Measurements from ENCODE around the gene ZNF354C. TPM values are rescaled to one million over a fixed set of nuclear protein-coding genes. Genes with fewer than 3 reads are reported as not detected.

The ZNF354C gene
- total RNA-seq, 1 donor from 2014 or later = 8.1 TPM

- H3K27me3 Mint-ChIP-seq = no peaks in the 10 kb centered on the region
- no peak overlapping the region for H3K4me3 Mint-ChIP-seq (ENCODE audit: low read depth)
- TF ChIP-seq CTCF (IDR thresholded peaks at IDR 0.05; ENCODE audit: unreplicated experiment) = no peak
- no peaks in the 10 kb centered on the region for H3K4me1 Mint-ChIP-seq (ENCODE audit: low read depth)
- no peaks in the 10 kb centered on the region for H3K36me3 Mint-ChIP-seq (ENCODE audit: insufficient read depth)
- no peaks in the 10 kb centered on the region for H3K9me3 Mint-ChIP-seq (ENCODE audit: low read depth)
- no peak for DNase-seq (ENCODE audit: low spot score, unreplicated experiment)
- no peak overlapping the region for H3K27ac Mint-ChIP-seq
Observed at GRCh38 chr5:179130101-179130681, 70.0 kb downstream of the ZNF354C start.

- Mint-ChIP-seq H3K27me3 (no peaks in the 10 kb centered on the region), H3K4me3 (ENCODE audit: low read depth) (no peak overlapping the region), H3K4me1 (ENCODE audit: low read depth) (no peaks in the 10 kb centered on the region), H3K9me3 (ENCODE audit: low read depth) (no peaks in the 10 kb centered on the region), H3K36me3 (ENCODE audit: insufficient read depth) (no peaks in the 10 kb centered on the region), H3K27ac (no peak overlapping the region)
- DNase-seq (ENCODE audit: low spot score, unreplicated experiment) = no peak
- no peak for TF ChIP-seq CTCF (IDR thresholded peaks at IDR 0.05; ENCODE audit: unreplicated experiment)
Observed at GRCh38 chr5:179131321-179131835, 71.2 kb downstream of the ZNF354C start.

GRCh38 chr5:179131886-179132585, 71.9 kb downstream of the ZNF354C start:
- Mint-ChIP-seq H3K27me3 (no peaks in the 10 kb centered on the region), H3K4me1 (ENCODE audit: low read depth) (no peaks in the 10 kb centered on the region)

DNA sequence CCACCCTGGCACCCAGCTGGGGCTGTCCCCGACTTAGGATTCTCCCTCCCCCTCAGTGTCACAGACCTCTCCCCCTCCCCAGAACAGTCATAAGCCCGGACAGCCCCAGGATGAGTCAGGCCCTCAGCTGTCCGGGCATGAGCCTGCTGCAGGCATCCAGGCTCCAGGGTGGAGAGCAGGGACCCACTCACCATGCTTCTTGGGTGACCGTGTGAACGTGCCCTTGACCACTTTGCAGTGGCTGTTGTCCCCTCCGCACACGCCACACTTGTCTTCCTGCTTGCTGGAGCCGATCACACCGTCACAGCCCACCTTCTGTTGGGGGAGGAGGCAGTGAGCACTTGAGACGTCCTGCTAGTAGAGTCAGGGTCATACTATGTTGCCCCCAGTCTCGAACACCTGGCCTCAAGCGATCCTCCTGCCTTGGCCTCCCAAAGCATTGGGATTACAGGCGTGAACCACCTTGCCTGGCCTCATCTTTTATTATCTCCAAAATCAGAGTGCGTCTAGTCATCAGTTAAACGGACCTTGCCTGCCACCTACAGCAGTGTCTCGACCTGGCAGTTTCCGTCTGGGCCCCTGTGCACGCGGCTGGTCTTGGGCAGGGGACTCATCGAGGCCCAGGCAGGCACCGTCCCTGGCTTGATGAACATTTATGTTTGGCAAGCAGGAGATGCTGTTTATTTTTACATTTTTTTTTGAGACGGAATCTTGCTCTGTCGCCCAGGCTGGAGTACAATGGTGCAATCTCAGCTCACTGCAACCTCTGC, 72.6 kb downstream of the ZNF354C start:
- TF ChIP-seq CTCF (IDR thresholded peaks at IDR 0.05; ENCODE audit: unreplicated experiment) = no peak
- no peaks in the 10 kb centered on the region for H3K27me3 Mint-ChIP-seq
- H3K9me3 Mint-ChIP-seq (ENCODE audit: low read depth) = no peaks in the 10 kb centered on the region
- H3K4me1 Mint-ChIP-seq (ENCODE audit: low read depth) = no peaks in the 10 kb centered on the region
- no peak for DNase-seq (ENCODE audit: low spot score, unreplicated experiment)
- no peak overlapping the region for H3K4me3 Mint-ChIP-seq (ENCODE audit: low read depth)
- H3K36me3 Mint-ChIP-seq (ENCODE audit: insufficient read depth) = no peaks in the 10 kb centered on the region
- no peak overlapping the region for H3K27ac Mint-ChIP-seq

More at GRCh38 chr5:179131886-179132585, 71.9 kb downstream of the ZNF354C start:
- Mint-ChIP-seq H3K27ac (no peak overlapping the region), H3K9me3 (ENCODE audit: low read depth) (no peaks in the 10 kb centered on the region), H3K4me3 (ENCODE audit: low read depth) (no peak overlapping the region), H3K36me3 (ENCODE audit: insufficient read depth) (no peaks in the 10 kb centered on the region)
- TF ChIP-seq CTCF (IDR thresholded peaks at IDR 0.05; ENCODE audit: unreplicated experiment) = no peak
- no peak for DNase-seq (ENCODE audit: low spot score, unreplicated experiment)

Other genes with a start within 250 kb of the ZNF354C start
- 27.2 and 30.9 TPM in 2 replicates for gene ZNF354B, start 200.4 kb upstream of the ZNF354C start, total RNA-seq
- gene ZFP2, start 164.5 kb upstream of the ZNF354C start, total RNA-seq = 4.3 and 4.9 TPM in 2 replicates
- 0.36 and 0.62 TPM in 2 replicates for gene ZNF454, start 119.2 kb upstream of the ZNF354C start, total RNA-seq
- gene GRM6, start 65.1 kb upstream of the ZNF354C start, total RNA-seq = not detected in 2 replicates
- 7.9 and 10.3 TPM in 2 replicates for gene ZNF879, start 36.6 kb upstream of the ZNF354C start, total RNA-seq